Retinal pigment epithelial cell (primary cell): ENCODE measurements around the gene BHLHA9.

Experiments
- DNase-seq: peaks from one replicate; pipeline ENCODE4 v3.0.0-alpha.2; 2010; ENCODE audit warnings: low read depth
- H3K4me3 ChIP-seq: 2 replicates; pipeline ENCODE4 v1.5.1; 2011; ENCODE audit warnings: mild to moderate bottlenecking, low read length, control low read depth, moderate library complexity
- CTCF ChIP-seq: conservative IDR thresholded peaks from 2 replicates; pipeline ENCODE4 v1.5.1; 2011; ENCODE audit warnings: low read depth, low read length, control low read depth, inconsistent platforms

Gene BHLHA9

GRCh38 chr17:1312261-1312870, 42.1 kb downstream of the BHLHA9 start:
- H3K4me3 ChIP-seq, result no peak overlapping the region
- no peak for DNase-seq
- no peak for TF ChIP-seq CTCF

- no peak for DNase-seq
- H3K4me3 ChIP-seq, result no peak overlapping the region
- TF ChIP-seq CTCF, result no peak
These were observed 43.2 kb downstream of the BHLHA9 start for GRCh38 chr17:1313270-1314005.

- DNase-seq, result no peak
- H3K4me3 ChIP-seq, result no peak overlapping the region
- no peak for TF ChIP-seq CTCF
These were observed 45.2 kb downstream of the BHLHA9 start for GRCh38 chr17:1315409-1315808.

GRCh38 chr17:1315891-1316403, 45.7 kb downstream of the BHLHA9 start:
- TF ChIP-seq CTCF, result no peak
- H3K4me3 ChIP-seq, result no peak overlapping the region
- DNase-seq, result no peak
